GM21390 (cell line): ENCODE results near the gene KCTD13.
A peak's percentile ranks its signal among the peaks of the same experiment; 100 is the strongest.
"Not testable (repeated sequence)": the region's sequence is repeated elsewhere in the genome, so short reads cannot be mapped to it uniquely, and the experiment has no call there.

Experiments
- ATAC-seq: cut with Tn5 transposase; IDR thresholded peaks from one replicate; pipeline ENCODE4 v1.9.1; 2021; ENCODE audit not compliant: unreplicated experiment

KCTD13 gene

DNA sequence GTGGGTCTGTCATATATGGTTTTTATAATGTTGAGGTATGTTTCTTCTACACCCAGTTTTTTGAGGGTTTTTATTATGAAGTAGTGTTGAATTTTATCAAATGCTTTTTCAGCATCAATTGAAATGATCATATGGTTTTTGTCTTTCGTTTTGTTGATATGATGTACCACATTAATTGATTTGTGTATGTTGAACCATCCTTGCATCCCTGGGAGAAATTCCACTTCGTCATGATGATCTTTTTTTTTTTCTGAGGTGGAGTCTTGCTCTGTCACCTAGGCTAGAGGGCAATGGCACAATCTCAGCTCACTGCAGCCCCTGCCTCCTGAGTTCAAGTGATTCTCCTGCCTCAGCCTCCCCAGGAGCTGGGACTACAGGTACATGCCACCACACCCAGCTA is 21.9 kb upstream of the KCTD13 start:
- ATAC-seq = no peak

DNA sequence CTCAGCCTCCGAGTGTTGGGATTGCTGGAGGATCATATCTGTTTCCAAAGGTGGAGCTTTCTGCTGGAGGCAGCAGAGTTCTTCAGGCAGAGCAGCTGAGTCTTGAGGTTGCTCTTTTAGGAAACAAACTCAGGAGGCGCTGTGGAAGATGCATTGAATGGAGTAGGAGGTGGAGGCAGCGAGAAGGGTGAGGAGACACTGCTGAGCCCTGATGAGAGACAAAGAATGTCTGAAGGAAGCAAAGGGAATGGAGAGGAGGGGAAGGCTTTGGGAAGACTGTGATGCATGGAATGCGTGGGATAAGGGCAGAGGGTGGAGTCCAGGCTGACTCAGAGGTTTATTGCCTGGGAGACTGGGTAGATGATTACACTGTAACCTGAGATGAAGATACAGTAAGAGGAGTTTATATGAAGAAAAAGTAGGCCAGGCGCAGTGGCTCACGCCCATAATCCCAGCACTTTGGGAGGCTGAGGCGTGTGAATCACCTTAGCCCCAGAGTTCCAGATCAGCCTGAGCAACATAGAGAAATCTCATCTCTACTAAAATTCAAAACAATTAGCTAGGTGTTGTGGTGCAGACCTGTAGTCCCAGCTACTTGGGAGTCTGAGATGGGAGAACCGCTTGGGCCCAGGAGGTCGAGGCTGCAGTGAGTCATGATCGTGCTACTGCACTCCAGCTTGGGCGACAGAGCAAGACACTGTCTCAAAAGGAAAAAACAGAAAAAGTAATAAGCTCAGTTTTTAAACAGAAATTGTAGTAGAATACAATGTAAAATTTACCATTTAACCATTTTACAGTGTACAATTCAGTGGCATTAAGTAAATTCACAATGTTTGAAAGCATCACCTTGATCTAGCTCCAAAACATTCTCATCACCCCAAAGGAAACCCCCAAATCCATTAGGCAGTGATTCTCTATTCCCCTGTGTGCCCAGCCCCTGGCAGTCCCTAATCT is 18.1 kb upstream of the KCTD13 start:
- no peak for ATAC-seq

DNA sequence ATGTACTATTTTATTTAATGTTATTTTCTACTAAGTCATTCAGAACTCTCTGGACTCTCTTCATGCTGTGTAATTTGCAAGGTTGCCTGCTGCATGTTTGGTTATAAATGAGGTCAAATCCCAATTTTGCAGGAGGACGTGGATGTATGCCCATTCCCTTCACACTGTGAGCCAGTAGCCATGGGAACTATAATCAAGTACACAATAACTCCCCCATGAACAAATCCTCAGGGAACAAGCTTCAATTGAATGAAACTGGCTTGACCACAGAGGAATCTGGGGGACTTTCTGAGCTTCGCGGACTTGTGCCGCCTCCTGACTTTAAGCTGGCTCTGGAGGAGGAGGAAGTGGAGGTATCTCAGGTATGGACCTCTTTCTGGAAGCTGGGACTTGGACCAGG is 14.6 kb upstream of the KCTD13 start:
- no peak for ATAC-seq

DNA sequence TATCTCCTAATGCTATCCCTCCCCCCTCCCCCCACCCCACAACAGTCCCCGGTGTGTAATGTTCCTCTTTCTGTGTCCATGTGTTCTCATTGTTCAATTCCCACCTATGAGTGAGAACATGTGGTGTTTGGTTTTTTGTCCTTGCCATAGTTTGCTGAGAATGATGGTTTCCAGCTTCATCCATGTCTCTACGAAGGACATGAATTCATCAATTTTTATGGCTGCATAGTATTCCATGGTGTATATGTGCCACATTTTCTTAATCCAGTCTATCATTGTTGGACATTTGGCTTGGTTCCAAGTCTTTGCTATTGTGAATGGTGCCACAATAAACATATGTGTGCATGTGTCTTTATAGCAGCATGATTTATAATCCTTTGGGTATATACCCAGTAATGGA is 5.7 kb upstream of the KCTD13 start:
- not testable (repeated sequence) for ATAC-seq

DNA sequence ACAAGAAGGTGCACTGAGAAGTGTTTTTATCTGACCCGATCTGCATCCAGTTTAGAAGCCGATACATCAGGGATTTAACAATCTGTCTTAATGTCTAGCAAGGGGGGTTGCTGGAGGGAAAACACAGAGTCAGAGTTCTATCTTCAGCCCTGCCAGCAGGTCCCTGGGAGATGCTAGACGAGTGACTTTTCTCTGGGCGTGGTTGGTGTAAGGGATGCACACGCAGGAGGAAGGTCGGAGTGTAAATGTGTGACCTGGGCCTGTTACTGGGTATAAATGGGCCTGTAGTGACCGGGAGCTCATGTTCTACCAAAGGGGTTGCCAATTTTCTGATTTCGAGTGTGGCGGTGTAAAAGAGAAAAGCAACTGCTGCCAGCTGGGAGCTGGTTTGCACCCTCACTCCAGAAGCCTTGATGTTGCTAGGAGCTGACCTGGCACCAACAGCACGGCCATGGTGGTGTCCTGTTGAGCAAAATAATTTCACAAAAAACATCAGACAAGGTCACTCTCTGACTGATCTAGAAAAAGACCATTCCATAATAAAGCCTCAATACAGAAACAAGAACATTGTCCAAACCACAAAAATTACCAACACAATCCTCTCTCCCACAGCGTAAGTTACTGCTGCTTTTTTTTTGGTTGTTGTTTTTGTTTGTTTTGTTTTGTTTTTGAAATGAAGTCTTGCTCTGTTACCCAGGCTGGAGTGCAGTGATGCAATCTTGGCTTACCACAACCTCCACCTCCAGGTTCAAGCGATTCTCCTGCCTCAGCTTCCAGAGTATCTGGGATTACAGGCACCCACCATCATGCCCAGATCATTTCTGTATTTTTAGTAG is 1.3 kb upstream of the KCTD13 start:
- no peak for ATAC-seq

DNA sequence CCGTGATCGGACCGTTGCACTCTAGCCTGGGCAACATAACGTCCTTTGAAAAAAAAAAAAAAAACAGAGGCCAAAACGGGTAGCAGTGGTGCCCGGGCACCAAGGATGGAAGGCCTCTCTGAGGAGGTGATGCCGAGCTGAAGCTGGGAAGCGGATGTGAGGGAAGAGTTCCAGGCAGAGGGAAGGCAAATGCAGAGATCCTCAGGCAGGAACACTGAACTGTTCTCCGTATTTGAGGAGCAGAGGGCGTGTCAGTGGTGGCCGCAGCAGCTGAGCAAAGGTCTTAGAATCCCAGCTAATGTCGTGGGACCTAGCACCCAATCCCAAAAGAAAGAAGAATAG is 656 bp upstream of the KCTD13 start:
- ATAC-seq = peak; percentile 28

DNA sequence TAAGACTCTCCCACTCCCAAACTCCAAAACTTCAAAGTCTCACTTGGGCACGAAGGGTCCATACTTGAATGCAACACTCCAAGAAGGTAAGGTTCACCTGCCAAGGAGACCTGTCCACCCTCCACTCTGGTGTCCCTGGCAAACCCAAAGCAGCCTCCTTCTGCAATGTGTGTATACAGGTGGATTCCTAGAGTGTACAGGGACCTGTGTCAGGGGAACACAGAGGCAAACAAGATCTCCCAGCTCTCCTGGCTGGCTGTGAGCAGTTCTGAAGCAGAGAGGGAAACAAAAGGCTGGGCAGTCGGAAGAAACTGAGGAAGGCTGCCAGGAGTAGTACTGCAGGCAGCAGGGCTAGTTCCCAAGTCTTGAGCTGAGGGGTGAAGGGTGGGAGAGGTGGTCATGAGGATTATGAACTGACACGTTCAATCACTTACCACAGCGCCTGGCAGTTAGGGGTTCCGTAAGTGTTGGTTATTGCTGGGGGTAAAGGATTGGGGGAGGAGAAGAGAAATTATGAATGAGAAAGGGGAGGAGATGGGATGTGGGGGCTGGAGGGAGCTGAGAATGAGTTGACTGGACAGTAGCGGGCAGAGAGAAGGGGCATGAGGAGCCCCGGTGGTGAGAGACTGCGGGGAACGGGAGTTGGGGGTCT is 795 bp downstream of the KCTD13 start:
- no peak for ATAC-seq

DNA sequence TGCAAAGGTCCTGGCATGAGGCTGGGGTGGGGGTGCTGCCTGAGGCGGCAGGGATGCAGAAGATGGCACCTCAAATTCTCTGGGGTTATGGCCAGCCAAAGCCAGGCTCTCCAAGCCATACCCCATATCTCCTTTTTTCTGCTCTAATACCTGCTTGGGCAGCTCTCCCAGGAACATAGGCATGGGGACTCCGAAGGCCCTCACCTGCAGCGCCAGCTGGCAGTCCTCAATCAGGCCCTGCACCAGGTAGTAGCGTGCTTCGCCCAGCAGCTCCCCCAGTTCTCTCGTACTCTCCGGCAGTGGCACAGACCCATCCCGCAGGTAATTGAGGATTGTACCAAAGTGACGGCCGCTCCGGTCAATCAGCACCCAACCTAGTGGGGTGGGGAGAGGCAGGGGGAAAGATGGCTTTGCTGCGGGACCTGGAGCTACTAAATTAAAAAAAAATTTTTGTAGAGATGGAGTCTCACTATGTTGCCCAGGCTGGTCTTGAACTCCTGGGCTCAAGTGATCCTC is 3.0 kb downstream of the KCTD13 start:
- ATAC-seq = no peak

DNA sequence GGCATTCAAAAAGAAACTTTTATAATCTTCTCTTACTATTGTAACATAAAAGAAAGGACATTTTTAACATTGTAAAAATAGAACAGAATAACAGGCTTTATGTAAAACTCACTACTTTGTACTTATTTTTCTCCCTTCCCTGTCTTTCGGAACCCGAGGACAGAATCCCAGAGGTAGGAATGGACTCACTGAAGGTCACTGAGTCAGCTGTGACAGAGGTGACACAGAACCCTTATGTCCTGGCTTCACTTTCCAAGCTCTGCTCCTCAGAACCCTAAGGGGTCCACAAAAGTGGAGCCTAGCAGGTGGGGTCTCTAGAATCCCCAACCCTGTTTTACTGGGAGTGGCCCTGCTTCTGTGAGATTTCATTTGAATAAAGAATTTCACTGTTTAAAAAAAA is 3.7 kb downstream of the KCTD13 start:
- ATAC-seq = no peak

DNA sequence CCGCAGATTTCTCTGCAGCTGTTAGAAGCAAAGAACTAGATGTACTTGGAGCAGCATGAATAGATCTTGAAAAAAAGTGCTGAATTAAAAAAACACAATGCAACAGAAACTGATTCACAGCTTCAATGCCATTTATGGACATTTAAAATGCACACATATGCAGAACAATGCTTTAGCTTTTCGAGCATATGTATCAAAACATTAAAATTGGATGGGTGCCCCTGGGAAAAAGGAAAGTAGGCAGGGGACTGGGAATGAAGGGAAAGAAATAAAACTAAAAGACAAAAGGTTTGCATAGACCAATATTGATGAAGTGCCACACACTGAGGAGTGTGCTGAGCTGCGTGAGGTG is 5.0 kb downstream of the KCTD13 start:
- no peak for ATAC-seq

DNA sequence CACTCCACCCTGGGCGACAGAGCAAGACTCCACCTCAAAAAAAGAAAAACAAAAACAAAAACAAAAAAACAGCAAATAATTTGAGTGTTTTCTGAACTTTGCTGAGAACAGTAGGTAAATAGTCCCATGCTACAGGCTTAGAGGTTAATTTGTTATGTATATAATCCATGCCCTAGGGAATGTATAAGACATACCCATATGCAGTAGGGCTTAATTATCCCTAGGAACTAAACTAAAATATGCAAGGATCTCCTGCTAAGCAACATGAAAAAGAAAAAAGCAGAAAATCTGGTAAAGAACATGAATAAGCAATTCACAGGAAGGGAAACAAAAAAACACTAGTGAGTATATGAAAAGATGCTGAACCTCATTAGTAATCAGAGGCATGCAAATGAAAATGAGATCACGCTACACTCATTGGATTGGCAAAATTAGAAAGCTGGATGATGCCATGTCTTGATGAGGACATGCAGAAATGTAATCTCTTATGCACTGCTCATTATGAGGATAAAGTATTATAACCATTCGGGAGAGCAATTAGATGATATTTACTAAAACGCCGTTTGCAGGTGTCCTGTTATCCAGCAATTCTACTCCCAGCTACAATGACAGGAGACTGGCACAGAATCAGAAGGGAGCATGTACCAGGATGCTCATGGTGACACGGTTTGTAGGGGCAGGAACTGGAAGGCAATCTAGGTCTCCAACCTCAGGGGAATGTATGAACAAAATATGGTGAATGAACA is 5.6 kb downstream of the KCTD13 start:
- no peak for ATAC-seq

DNA sequence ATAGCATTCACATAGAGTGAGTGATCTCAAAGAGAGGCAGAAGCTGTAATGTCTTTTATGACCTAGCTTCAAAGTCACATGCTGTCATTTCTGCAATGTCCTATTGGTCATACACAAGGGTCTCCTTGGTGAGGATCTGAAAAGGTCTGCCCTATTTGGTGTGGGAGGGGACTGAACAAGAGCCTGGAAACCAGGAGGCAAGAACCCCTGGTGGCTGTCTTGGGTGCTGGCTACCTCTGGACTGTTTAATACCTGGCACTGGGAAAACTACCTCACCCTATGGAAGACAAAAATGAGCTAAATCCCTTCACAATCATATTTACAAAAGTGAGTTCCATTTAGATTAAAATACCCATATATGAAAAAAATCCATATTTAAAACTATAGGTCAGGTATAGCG is 9.0 kb downstream of the KCTD13 start:
- ATAC-seq = no peak

DNA sequence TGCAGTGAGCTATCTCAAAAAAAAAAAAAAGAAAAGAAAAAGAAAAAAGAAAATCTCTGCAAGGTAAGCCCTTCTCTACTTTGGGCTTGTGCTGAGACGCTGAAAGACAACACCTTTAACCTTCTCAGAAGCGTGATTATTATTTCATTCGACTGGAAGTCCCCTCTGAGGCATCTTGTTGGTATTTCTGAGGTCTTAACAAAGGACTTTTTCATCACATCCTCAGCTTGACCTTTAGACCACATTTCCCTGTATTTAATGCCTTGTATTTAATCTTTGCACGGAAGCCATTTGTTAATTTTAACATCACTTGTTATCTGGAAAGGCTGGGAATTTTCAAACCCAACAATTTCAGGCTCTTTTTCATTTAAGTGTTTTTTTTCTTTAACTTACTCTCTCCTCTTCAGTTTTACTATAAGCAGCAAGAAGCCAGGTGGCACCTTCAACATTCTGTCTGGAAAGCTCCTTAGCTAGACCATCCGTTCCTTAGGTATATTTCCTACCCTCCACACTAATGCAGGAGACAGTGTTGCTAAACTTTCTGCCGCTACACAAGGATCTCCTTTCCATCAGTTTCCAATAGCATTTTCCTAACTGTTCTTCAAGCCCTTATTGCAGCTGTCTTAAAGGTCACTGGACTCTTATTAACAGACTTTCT is 10.3 kb downstream of the KCTD13 start:
- no peak for ATAC-seq

DNA sequence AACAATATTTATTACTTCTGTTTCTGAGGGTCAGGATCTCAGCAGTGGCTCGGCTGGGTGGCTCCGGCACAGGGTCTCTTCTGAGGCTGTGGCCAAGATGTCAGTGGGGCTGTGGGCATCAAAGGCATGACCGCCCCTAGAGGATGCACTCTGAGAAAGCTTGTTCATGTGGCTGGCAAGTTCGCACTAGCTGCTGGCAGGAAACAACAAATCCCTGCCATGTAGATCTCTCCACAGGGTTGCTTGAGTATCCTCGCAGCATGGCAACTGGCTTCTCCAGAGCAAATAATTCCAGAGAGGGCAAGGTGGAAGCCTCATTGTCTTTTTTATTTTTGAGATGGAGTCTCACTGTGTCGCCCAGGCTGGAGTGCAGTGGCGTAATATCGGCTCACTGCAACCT is 12.5 kb downstream of the KCTD13 start:
- ATAC-seq = no peak

DNA sequence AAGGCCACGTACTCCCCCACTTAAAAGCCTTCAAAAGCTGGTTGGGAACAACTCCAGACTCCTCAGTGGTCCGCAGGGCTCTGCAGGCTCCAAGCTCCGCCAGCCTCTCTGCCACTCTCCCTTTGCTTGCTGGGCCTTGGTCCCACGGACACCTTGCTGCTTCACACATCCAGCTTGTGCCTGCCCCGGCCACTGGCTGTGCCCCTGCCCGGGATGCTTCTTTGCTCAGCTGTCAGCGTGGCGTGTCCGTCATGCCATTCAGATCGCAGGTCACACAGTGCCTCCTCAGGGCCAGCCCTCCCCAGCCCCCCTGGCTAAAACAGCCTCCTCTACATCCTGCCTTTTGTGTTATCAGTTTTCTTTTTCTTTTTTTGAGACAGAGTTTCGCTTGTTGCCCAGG is 13.9 kb downstream of the KCTD13 start:
- ATAC-seq = no peak

DNA sequence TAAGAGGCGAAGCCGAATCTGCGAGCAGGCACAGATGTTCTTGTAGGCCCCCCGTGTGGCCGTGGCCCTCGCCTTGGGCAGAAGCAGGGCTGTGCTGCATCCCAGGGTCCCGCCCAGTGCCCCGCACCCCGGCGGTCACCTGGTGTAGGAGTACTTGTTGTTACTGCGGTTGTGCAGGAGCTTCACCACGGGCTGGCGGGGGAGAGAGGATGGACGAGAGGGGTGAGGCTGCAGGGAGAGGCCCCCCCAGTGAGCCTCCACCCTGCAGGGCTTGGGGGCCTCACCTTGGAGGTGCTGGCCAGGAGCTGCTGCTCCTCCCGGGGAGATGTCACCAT is 14.4 kb downstream of the KCTD13 start:
- ATAC-seq = no peak

DNA sequence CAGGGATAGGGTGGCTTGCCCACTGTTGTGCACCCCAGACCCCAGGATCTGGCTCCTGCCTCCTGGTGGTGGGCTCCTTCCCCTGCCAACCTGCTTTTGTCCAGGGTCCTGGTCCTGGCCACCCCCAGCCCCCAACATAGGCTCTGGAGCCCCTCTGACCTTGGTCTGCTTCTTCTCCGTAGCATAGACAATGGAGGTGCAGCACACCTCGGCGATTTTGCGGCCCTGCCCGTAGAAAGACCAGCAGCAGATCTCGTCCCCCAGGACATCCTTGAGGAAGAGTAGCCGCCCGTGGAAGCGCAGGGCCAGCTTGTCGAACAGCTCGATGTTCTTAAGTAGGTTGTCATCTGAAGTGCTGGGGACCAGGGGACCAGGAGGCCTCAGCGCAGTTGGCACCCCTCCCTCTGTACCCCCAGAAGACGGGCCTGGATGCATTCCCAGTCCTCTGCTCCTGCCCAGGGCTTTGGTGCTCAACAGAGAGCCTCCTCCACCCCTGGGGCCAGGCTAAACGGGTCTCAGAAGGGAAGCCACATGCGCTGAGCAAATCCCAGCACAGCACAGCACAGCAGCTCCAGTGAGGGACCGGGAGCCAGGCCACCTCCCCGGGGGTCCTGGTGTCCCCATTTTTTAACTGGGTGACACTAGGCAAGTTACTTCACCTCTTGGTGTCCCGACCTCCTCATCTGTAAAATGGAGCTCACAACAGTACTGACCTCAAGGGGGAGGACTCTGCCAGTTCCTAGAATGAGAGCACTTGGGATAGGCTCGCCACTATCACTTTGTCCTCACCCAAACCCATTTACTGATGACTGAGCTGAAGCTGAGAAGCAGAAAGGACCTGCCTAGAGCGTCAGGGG is 15.0 kb downstream of the KCTD13 start:
- ATAC-seq = no peak

DNA sequence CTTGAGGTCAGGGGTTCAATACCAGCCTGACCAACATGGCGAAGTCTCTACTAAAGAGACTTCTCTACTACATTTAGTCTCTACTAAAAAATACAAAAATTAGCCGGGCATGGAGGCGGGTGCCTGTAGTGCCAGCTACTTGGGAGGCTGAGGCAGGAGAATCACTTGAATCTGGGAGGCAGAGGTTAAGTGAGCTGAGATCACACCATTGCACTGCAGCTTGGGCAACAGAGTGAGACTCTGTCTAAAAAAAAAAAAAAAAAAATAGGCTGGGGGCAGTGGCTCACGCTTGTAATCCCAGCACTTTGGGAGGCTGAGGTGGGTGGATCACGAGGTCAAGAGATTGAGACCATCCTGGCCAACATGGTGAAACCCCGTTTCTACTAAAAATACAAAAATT is 16.2 kb downstream of the KCTD13 start:
- ATAC-seq = not testable (repeated sequence)

DNA sequence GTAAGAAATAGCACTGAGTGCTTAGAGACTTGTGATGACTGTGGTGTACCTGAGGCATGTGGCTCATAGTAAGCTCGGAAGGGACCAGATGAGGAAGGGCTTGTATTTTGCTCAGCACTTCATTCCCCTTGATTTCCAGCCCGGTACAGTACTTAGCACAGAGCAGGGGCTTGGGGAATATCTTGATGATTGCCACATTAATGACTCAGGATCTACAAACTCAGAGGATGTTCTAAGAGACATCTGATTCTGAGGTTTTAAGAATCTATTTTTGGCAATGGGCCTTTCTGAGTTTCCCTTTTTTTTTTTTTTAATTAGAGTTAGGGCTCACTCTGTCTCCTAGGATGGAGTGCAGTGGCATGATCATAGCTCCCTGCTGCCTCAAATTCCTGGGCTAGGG is 16.6 kb downstream of the KCTD13 start:
- no peak for ATAC-seq
